ENCODE measurements around the gene TPPP.
"Not testable (repeated sequence)": the region's sequence is repeated elsewhere in the genome, so short reads cannot be mapped to it uniquely, and the experiment has no call there.

- TF ChIP-seq POLR2AphosphoS5, POLR2A, TAF1 (IDR thresholded peaks at IDR 0.05; ENCODE audit: low read depth, low read length): not testable (repeated sequence)
Measured at GRCh38 chr5:686172-686523, 7.0 kb downstream of the TPPP start.
